Small intestine (tissue), 7 donors: Measurements from ENCODE around the gene UNC79. TPM values are rescaled to one million over a fixed set of nuclear protein-coding genes. Genes with fewer than 3 reads are reported as not detected.
A peak's percentile ranks its signal among the peaks of the same experiment; 100 is the strongest.

Experiments
- DNase-seq, 2 donors: peaks; one replicate each; pipeline versions ENCODE4 v3.0.0 to v3.0.0-alpha.2; 2013
- FAIRE-seq: peaks from 2 replicates; lab custom pipeline; 2012; peaks lifted over from hg19 to GRCh38; lab: Jason Lieb, UNC
- H3K27ac ChIP-seq, 3 donors: one replicate each; pipeline ENCODE4 v1.5.1; 2013; ENCODE audit warnings: low read length in 2 of 3, mild to moderate bottlenecking in 2 of 3, control low read depth in 1 of 3, inconsistent platforms in 1 of 3, low read depth in 1 of 3, moderate library complexity in 1 of 3
- H3K27me3 ChIP-seq, 3 donors: one replicate each; pipeline ENCODE4 v1.6.1; 2013; ENCODE audit warnings: low read length in 3 of 3, inconsistent platforms in 1 of 3; ENCODE audit not compliant: control insufficient read depth in 3 of 3, insufficient read depth in 3 of 3
- H3K36me3 ChIP-seq, 3 donors: one replicate each; pipeline ENCODE4 v1.6.1; 2013; ENCODE audit warnings: low read length in 3 of 3, inconsistent platforms in 1 of 3, low read depth in 1 of 3, mild to moderate bottlenecking in 1 of 3, moderate library complexity in 1 of 3; ENCODE audit not compliant: control insufficient read depth in 3 of 3, insufficient read depth in 2 of 3
- H3K4me1 ChIP-seq, 3 donors: one replicate each; pipeline ENCODE4 v1.6.1; 2013; ENCODE audit warnings: low read length in 2 of 3, inconsistent platforms in 1 of 3, low read depth in 1 of 3, mild to moderate bottlenecking in 1 of 3, moderate library complexity in 1 of 3; ENCODE audit not compliant: control insufficient read depth in 3 of 3, insufficient read depth in 2 of 3
- H3K4me3 ChIP-seq, 3 donors: one replicate each; pipeline ENCODE4 v1.5.1; 2013; ENCODE audit warnings: low read length in 3 of 3, control low read depth in 1 of 3, inconsistent platforms in 1 of 3, low read depth in 1 of 3, mild to moderate bottlenecking in 1 of 3, moderate library complexity in 1 of 3
- H3K9me3 ChIP-seq, 2 donors: one replicate each; pipeline ENCODE4 v1.6.1; 2013; ENCODE audit warnings: low read depth in 1 of 2, low read length in 1 of 2; ENCODE audit not compliant: control insufficient read depth in 2 of 2, insufficient read depth in 1 of 2
- WGBS, 3 donors: extraction: QIAGEN DNeasy Blood & Tissue Kit; methylation state at CpG; one replicate each; pipeline ENCODE4 v1.1.7; 2013; 5-methylcytosine and 5-hydroxymethylcytosine counted together
- polyA plus RNA-seq, 4 donors: library from polyadenylated mRNA; stranded (reverse) in 3 of 4; unstranded in 1 of 4; fragments of 200-250 nt in 3 of 4; fragments of 120-200 nt in 1 of 4; gene quantifications; one replicate each; pipeline versions ENCODE4 v1.2.1 to v1.2.3, GENCODE V29; 2013
- donor health status: healthy with polysubstance abuse.
- donor health status: control.
- donor health status: control.
- donor health status: Bipolar disorder and iron deficiency.
- donor health status: healthy.

Gene UNC79
- polyA plus RNA-seq, 4 donors = 0.18 to 0.41 TPM; not detected in 2

- Histone ChIP-seq H3K4me3 (no peak overlapping the region), H3K27ac (no peak overlapping the region), H3K9me3 (no peaks in the 10 kb centered on the region), H3K36me3 (no peaks in the 10 kb centered on the region), H3K27me3 (no peaks in the 10 kb centered on the region), H3K4me1 (no peaks in the 10 kb centered on the region)
- FAIRE-seq (no peak), DNase-seq (no peak)
- WGBS, 3 donors = 98 to 100% (median 98%) methylated on average over 1 of the region's 1 CpG
These were observed 98.3 kb downstream of the UNC79 start for GRCh38 chr14:93528884-93529558.

GRCh38 chr14:93531644-93532043 lies 100.9 kb downstream of the UNC79 start:
- FAIRE-seq (no peak), DNase-seq (no peak)
- Histone ChIP-seq H3K9me3 (no peaks in the 10 kb centered on the region), H3K27ac (no peak overlapping the region), H3K27me3 (no peaks in the 10 kb centered on the region), H3K4me3 (no peak overlapping the region), H3K4me1 (no peaks in the 10 kb centered on the region), H3K36me3 (no peaks in the 10 kb centered on the region)
- WGBS, 3 donors = 78 to 88% (median 86%) methylated on average over 1 of the region's 1 CpG

GRCh38 chr14:93532541-93532940 lies 101.8 kb downstream of the UNC79 start:
- FAIRE-seq = no peak
- Histone ChIP-seq H3K9me3 (no peaks in the 10 kb centered on the region), H3K27ac (no peak overlapping the region), H3K4me1 (no peaks in the 10 kb centered on the region), H3K36me3 (no peaks in the 10 kb centered on the region), H3K4me3 (no peak overlapping the region), H3K27me3 (no peaks in the 10 kb centered on the region)
- DNase-seq = no peak
- WGBS, 3 donors = 28 to 56% (median 30%) methylated on average over 2 of the region's 2 CpGs

GRCh38 chr14:93533437-93533836 lies 102.7 kb downstream of the UNC79 start:
- no peaks in the 10 kb centered on the region for H3K27me3 ChIP-seq
- no peak overlapping the region for H3K27ac ChIP-seq
- no peak overlapping the region for H3K4me3 ChIP-seq
- no peaks in the 10 kb centered on the region for H3K9me3 ChIP-seq
- FAIRE-seq = no peak
- DNase-seq = no peak
- WGBS, 3 donors = 52 to 79% (median 72%) methylated on average over 2 of the region's 2 CpGs
- H3K4me1 ChIP-seq = no peaks in the 10 kb centered on the region
- H3K36me3 ChIP-seq = no peaks in the 10 kb centered on the region

GRCh38 chr14:93533842-93534241 lies 103.1 kb downstream of the UNC79 start:
- DNase-seq (peak in 1 of 2 donors; percentile 4), FAIRE-seq (no peak)
- Histone ChIP-seq H3K27me3 (no peaks in the 10 kb centered on the region), H3K27ac (no peak overlapping the region), H3K4me1 (no peaks in the 10 kb centered on the region), H3K4me3 (no peak overlapping the region), H3K36me3 (no peaks in the 10 kb centered on the region), H3K9me3 (no peaks in the 10 kb centered on the region)

GRCh38 chr14:93535537-93535936 lies 104.8 kb downstream of the UNC79 start:
- no peaks in the 10 kb centered on the region for H3K9me3 ChIP-seq
- FAIRE-seq (no peak), DNase-seq (no peak)
- H3K27ac ChIP-seq = no peak overlapping the region
- no peaks in the 10 kb centered on the region for H3K27me3 ChIP-seq
- H3K4me1 ChIP-seq = no peaks in the 10 kb centered on the region
- WGBS, 3 donors = 84 to 87% (median 85%) methylated on average over 3 of the region's 3 CpGs
- H3K36me3 ChIP-seq = no peaks in the 10 kb centered on the region
- H3K4me3 ChIP-seq = no peak overlapping the region

- H3K27ac ChIP-seq = no peak overlapping the region
- H3K4me3 ChIP-seq = no peak overlapping the region
- WGBS, 3 donors = 73 to 75% (median 73%) methylated on average over 8 of the region's 8 CpGs
- FAIRE-seq (no peak), DNase-seq (no peak)
- H3K36me3 ChIP-seq = no peaks in the 10 kb centered on the region
- H3K4me1 ChIP-seq = no peaks in the 10 kb centered on the region
- H3K27me3 ChIP-seq = no peaks in the 10 kb centered on the region
- H3K9me3 ChIP-seq = no peaks in the 10 kb centered on the region
These were observed 106.2 kb downstream of the UNC79 start for GRCh38 chr14:93536945-93537344.

- WGBS, 3 donors = 87 to 89% (median 88%) methylated on average over 16 of the region's 16 CpGs
- no peaks in the 10 kb centered on the region for H3K4me1 ChIP-seq
- H3K27ac ChIP-seq = no peak overlapping the region
- H3K27me3 ChIP-seq = no peaks in the 10 kb centered on the region
- no peak overlapping the region for H3K4me3 ChIP-seq
- no peaks in the 10 kb centered on the region for H3K36me3 ChIP-seq
- no peak for DNase-seq
- FAIRE-seq = no peak
- no peaks in the 10 kb centered on the region for H3K9me3 ChIP-seq
These were observed 107.2 kb downstream of the UNC79 start for GRCh38 chr14:93537951-93538350.

GRCh38 chr14:93538413-93538812 lies 107.7 kb downstream of the UNC79 start:
- FAIRE-seq (no peak), DNase-seq (no peak)
- Histone ChIP-seq H3K4me3 (no peak overlapping the region), H3K4me1 (no peaks in the 10 kb centered on the region), H3K9me3 (no peaks in the 10 kb centered on the region), H3K36me3 (no peaks in the 10 kb centered on the region), H3K27me3 (no peaks in the 10 kb centered on the region), H3K27ac (no peak overlapping the region)
- 86 to 92% (median 89%) methylated on average over 9 of the region's 9 CpGs for WGBS, 3 donors
